Osteocyte (in vitro differentiated cells): Measurements from ENCODE around the gene PARD3B. TPM values are rescaled to one million over a fixed set of nuclear protein-coding genes. Genes with fewer than 3 reads are reported as not detected.

ENCODE experiments used
- DNase-seq: peaks from one replicate; pipeline ENCODE4 v3.0.0; 2021; ENCODE audit warnings: mixed read lengths; ENCODE audit not compliant: unreplicated experiment; ENCODE audit errors: extremely low spot score
- H3K27ac Mint-ChIP-seq: one replicate; pipeline ENCODE4 v1.8.0; 2021; ENCODE audit warnings: mild to moderate bottlenecking, mixed read lengths; ENCODE audit not compliant: unreplicated experiment
- H3K27me3 Mint-ChIP-seq: one replicate; pipeline ENCODE4 v1.8.0; 2021; ENCODE audit warnings: mixed read lengths; ENCODE audit not compliant: unreplicated experiment
- H3K36me3 Mint-ChIP-seq: one replicate; pipeline ENCODE4 v1.8.0; 2021; ENCODE audit warnings: mixed read lengths; ENCODE audit not compliant: unreplicated experiment
- H3K4me1 Mint-ChIP-seq: one replicate; pipeline ENCODE4 v1.8.0; 2021; ENCODE audit warnings: mixed read lengths; ENCODE audit not compliant: unreplicated experiment
- H3K4me3 Mint-ChIP-seq: one replicate; pipeline ENCODE4 v1.8.0; 2021; ENCODE audit warnings: mild to moderate bottlenecking, moderate library complexity, mixed read lengths; ENCODE audit not compliant: unreplicated experiment
- H3K9me3 Mint-ChIP-seq: one replicate; pipeline ENCODE4 v1.8.0; 2021; ENCODE audit warnings: mixed read lengths; ENCODE audit not compliant: unreplicated experiment
- CTCF ChIP-seq: fragments of 200-600 bp; sonication (generic); IDR thresholded peaks from 2 replicates; pipeline ENCODE4 v1.5.0; 2021; ENCODE audit warnings: antibody characterized with exemption, mild to moderate bottlenecking, moderate library complexity
- total RNA-seq: library from RNA; stranded (reverse); gene quantifications from 2 replicates; pipeline ENCODE4 v1.2.1, GENCODE V29; 2021

The PARD3B gene
- total RNA-seq, 1 donor from 2014 or later, result 26.7 TPM

GRCh38 chr2:204754898-204755297, 209.6 kb downstream of the PARD3B start:
- Mint-ChIP-seq H3K27ac (peak overlapping the region; percentile 86), H3K4me3 (no peak overlapping the region), H3K27me3 (no peaks in the 10 kb centered on the region)

GRCh38 chr2:204763974-204764703, 218.9 kb downstream of the PARD3B start:
- no peak overlapping the region for H3K27ac Mint-ChIP-seq
- no peak for TF ChIP-seq CTCF
- no peaks in the 10 kb centered on the region for H3K27me3 Mint-ChIP-seq
- H3K9me3 Mint-ChIP-seq, result peaks cover 9% of the 10 kb centered on the region
- H3K4me3 Mint-ChIP-seq, result no peak overlapping the region
- peaks cover 5% of the 10 kb centered on the region for H3K36me3 Mint-ChIP-seq
- no peak for DNase-seq
- H3K4me1 Mint-ChIP-seq, result no peaks in the 10 kb centered on the region

More at GRCh38 chr2:204754898-204755297, 209.6 kb downstream of the PARD3B start:
- Mint-ChIP-seq H3K36me3 (no peaks in the 10 kb centered on the region), H3K9me3 (no peaks in the 10 kb centered on the region), H3K4me1 (peaks cover 18% of the 10 kb centered on the region)
- no peak for DNase-seq
- TF ChIP-seq CTCF, result no peak

GRCh38 chr2:204770735-204771134, 225.5 kb downstream of the PARD3B start:
- no peaks in the 10 kb centered on the region for H3K9me3 Mint-ChIP-seq
- TF ChIP-seq CTCF, result no peak
- no peaks in the 10 kb centered on the region for H3K27me3 Mint-ChIP-seq
- H3K4me1 Mint-ChIP-seq, result peaks cover 4% of the 10 kb centered on the region
- no peak for DNase-seq
- no peak overlapping the region for H3K27ac Mint-ChIP-seq
- H3K36me3 Mint-ChIP-seq, result no peaks in the 10 kb centered on the region
- H3K4me3 Mint-ChIP-seq, result no peak overlapping the region

GRCh38 chr2:204771721-204772120, 226.4 kb downstream of the PARD3B start:
- no peak overlapping the region for H3K4me3 Mint-ChIP-seq
- H3K27me3 Mint-ChIP-seq, result no peaks in the 10 kb centered on the region
- H3K27ac Mint-ChIP-seq, result no peak overlapping the region
- no peaks in the 10 kb centered on the region for H3K9me3 Mint-ChIP-seq
- no peaks in the 10 kb centered on the region for H3K36me3 Mint-ChIP-seq
- no peak for DNase-seq
- H3K4me1 Mint-ChIP-seq, result peaks cover 14% of the 10 kb centered on the region
- no peak for TF ChIP-seq CTCF

- no peak for DNase-seq
- TF ChIP-seq CTCF, result no peak
Observed at GRCh38 chr2:204772546-204772945, 227.3 kb downstream of the PARD3B start.

More at GRCh38 chr2:204772546-204772945, 227.3 kb downstream of the PARD3B start:
- Mint-ChIP-seq H3K36me3 (no peaks in the 10 kb centered on the region), H3K27ac (no peak overlapping the region), H3K4me1 (peaks cover 19% of the 10 kb centered on the region), H3K27me3 (no peaks in the 10 kb centered on the region), H3K9me3 (no peaks in the 10 kb centered on the region), H3K4me3 (no peak overlapping the region)
